ENCODE data around the gene RNF225. TPM values are rescaled to one million over a fixed set of nuclear protein-coding genes. Genes with fewer than 3 reads are reported as not detected.

RNF225 gene
- total and polyA plus RNA-seq, 2 of the 13 experiments (the other 11 are each of a cell fraction or from before 2014, with no cell fraction given) = not detected

DNA sequence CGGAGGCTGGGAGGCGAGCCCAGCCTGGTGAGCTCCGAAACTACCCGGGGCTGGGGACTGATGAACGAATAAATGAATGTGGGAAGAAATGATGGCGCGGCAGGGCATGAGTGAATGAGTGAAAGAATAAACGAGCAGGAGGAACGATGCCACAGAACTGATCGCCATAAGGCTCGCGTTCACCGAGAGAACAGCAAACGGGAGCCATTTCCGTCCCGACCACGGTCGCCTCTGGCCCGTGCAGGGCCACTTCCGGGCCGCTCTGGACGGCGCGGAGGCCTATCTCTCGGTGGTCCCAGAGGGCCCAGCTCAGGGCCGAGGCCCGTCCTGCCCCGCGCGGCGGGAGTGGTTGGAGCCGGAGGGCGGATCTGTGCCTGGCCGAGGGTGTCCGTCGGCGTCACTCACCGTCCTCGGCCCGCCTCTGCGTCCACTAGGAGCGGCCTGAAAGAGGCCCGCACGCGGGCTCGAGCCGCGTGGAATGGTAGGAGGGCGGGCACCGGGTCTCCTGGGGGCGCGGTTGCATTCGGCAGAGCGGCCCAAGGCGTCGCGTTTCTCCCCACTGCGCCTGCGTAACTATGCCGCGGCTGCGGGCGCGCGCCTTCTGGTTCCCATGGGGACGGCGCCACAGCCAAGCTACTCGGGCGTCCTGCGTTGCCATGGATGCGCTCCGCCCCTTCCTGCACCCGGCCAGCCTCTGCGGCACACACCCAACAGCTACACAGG is 33.0 kb upstream of the RNF225 start, which contains the start of gene ZNF497 (continued):
- TF ChIP-seq ZNF670 (CRISPR knock-in tag; IDR thresholded peaks at IDR 0.05; ENCODE audit: borderline replicate concordance) (peak; percentile 72; the same call in 1 of the 2 replicates), ZNF776 (CRISPR knock-in tag; IDR thresholded peaks at IDR 0.05) (peak; percentile 69; the same call in 1 of the 2 replicates), ZNF430 (CRISPR knock-in tag; IDR thresholded peaks at IDR 0.05) (peak; percentile 83), TCF7L2 (IDR thresholded peaks at IDR 0.05; ENCODE audit: low read depth, low read length) (no peak), POLR2G (IDR thresholded peaks at IDR 0.05; ENCODE audit: low read depth, low read length) (peak; percentile 93), GLI4 (CRISPR knock-in tag; IDR thresholded peaks at IDR 0.05; ENCODE audit: borderline replicate concordance) (0 out of 2 replicates have a peak, but pooled peaks have one; percentile 67), ETV6 (CRISPR knock-in tag; conservative IDR thresholded peaks at IDR 0.05) (0 out of 2 replicates have a peak, but pooled peaks have one; percentile 9), ZNF34 (CRISPR knock-in tag; IDR thresholded peaks at IDR 0.05; ENCODE audit: borderline replicate concordance) (no peak), MXD3 (CRISPR knock-in tag; IDR thresholded peaks at IDR 0.05) (peak; percentile 72), KDM4B (CRISPR knock-in tag; IDR thresholded peaks at IDR 0.05) (no peak), ZNF383 (CRISPR knock-in tag; IDR thresholded peaks at IDR 0.05; ENCODE audit: borderline replicate concordance) (no peak), LCORL (IDR thresholded peaks at IDR 0.05) (no peak), LCORL (CRISPR knock-in tag; IDR thresholded peaks at IDR 0.05) (peak; percentile 6; the same call in 1 of the 2 replicates), NR2F2 (IDR thresholded peaks at IDR 0.05; ENCODE audit: borderline replicate concordance, low read depth) (peak; percentile 42; the same call in 1 of the 2 replicates), NFATC3 (CRISPR knock-in tag; IDR thresholded peaks at IDR 0.05) (no peak), ZNF331 (CRISPR knock-in tag; IDR thresholded peaks at IDR 0.05) (peak; percentile 24; the same call in 1 of the 2 replicates), ZBTB14 (CRISPR knock-in tag; IDR thresholded peaks at IDR 0.05) (peak; percentile 91), DR1 (CRISPR knock-in tag; IDR thresholded peaks at IDR 0.05) (peak; percentile 54)
- TF ChIP-seq, protein P1, sequence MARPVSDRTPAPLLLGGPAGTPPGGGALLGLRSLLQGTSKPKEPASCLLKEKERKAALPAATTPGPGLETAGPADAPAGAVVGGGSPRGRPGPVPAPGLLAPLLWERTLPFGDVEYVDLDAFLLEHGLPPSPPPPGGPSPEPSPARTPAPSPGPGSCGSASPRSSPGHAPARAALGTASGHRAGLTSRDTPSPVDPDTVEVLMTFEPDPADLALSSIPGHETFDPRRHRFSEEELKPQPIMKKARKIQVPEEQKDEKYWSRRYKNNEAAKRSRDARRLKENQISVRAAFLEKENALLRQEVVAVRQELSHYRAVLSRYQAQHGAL (CRISPR knock-in tag; IDR thresholded peaks at IDR 0.05; ENCODE audit: not compliant biosample characterization) = peak; percentile 73
- TF ChIP-seq, protein P2, sequence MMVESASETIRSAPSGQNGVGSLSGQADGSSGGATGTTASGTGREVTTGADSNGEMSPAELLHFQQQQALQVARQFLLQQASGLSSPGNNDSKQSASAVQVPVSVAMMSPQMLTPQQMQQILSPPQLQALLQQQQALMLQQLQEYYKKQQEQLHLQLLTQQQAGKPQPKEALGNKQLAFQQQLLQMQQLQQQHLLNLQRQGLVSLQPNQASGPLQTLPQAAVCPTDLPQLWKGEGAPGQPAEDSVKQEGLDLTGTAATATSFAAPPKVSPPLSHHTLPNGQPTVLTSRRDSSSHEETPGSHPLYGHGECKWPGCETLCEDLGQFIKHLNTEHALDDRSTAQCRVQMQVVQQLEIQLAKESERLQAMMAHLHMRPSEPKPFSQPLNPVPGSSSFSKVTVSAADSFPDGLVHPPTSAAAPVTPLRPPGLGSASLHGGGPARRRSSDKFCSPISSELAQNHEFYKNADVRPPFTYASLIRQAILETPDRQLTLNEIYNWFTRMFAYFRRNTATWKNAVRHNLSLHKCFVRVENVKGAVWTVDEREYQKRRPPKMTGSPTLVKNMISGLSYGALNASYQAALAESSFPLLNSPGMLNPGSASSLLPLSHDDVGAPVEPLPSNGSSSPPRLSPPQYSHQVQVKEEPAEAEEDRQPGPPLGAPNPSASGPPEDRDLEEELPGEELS (CRISPR knock-in tag; IDR thresholded peaks at IDR 0.05) = peak; percentile 23; the same call in 1 of the 2 replicates
- TF ChIP-seq, protein P3, sequence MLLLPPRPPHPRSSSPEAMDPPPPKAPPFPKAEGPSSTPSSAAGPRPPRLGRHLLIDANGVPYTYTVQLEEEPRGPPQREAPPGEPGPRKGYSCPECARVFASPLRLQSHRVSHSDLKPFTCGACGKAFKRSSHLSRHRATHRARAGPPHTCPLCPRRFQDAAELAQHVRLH (CRISPR knock-in tag; IDR thresholded peaks at IDR 0.05; ENCODE audit: borderline replicate concordance, low read depth) = peak; percentile 80; the same call in 1 of the 2 replicates
- TF ChIP-seq, protein P4, sequence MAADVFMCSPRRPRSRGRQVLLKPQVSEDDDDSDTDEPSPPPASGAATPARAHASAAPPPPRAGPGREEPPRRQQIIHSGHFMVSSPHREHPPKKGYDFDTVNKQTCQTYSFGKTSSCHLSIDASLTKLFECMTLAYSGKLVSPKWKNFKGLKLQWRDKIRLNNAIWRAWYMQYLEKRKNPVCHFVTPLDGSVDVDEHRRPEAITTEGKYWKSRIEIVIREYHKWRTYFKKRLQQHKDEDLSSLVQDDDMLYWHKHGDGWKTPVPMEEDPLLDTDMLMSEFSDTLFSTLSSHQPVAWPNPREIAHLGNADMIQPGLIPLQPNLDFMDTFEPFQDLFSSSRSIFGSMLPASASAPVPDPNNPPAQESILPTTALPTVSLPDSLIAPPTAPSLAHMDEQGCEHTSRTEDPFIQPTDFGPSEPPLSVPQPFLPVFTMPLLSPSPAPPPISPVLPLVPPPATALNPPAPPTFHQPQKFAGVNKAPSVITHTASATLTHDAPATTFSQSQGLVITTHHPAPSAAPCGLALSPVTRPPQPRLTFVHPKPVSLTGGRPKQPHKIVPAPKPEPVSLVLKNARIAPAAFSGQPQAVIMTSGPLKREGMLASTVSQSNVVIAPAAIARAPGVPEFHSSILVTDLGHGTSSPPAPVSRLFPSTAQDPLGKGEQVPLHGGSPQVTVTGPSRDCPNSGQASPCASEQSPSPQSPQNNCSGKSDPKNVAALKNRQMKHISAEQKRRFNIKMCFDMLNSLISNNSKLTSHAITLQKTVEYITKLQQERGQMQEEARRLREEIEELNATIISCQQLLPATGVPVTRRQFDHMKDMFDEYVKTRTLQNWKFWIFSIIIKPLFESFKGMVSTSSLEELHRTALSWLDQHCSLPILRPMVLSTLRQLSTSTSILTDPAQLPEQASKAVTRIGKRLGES (CRISPR knock-in tag; IDR thresholded peaks at IDR 0.05; ENCODE audit: borderline replicate concordance) = peak; percentile 57; the same call in 1 of the 2 replicates
